Measurements from ENCODE around the gene ZDHHC1.

DNA sequence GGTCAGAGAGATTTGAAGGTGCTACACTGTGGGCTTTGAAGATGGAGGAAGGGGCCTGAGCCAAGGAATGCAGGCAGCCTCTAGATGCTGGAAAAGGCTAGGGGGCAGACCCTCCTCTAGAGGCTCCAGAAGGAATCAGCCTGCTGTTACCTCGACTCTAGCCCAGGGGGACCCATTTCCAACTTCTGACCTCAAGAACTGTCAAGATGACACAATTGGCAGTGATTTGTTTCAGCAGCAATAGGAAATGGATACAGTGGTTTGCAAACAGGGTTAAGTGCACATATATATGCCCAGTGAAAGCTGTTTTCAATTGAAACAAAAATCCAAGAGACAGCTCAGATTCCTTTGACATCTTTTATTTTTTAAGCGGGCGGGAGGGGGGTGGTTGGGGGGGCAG lies 3.7 kb upstream of the ZDHHC1 start:
- TF ChIP-seq KLF9 (CRISPR knock-in tag; IDR thresholded peaks at IDR 0.05; ENCODE audit: low read depth) (no peak), JUND (CRISPR knock-in tag; IDR thresholded peaks at IDR 0.05) (no peak), SNAPC4 (CRISPR knock-in tag; IDR thresholded peaks at IDR 0.05) (no peak), ZNF317 (CRISPR knock-in tag; IDR thresholded peaks at IDR 0.05) (no peak), EP300 (IDR thresholded peaks at IDR 0.05; ENCODE audit: low read depth in 2 of 2, low read length in 2 of 2) (no peak), EP300 (CRISPR knock-in tag; IDR thresholded peaks at IDR 0.05; ENCODE audit: borderline replicate concordance) (no peak), ZNF281 (CRISPR knock-in tag; IDR thresholded peaks at IDR 0.05; ENCODE audit: borderline replicate concordance) (no peak), ZBTB42 (CRISPR knock-in tag; IDR thresholded peaks at IDR 0.05) (no peak), EZH2 (conservative IDR thresholded peaks at IDR 0.05; ENCODE audit: low read depth, low read length) (no peak), ATF2 (CRISPR knock-in tag; IDR thresholded peaks at IDR 0.05) (no peak)
- TF ChIP-seq, protein P1, sequence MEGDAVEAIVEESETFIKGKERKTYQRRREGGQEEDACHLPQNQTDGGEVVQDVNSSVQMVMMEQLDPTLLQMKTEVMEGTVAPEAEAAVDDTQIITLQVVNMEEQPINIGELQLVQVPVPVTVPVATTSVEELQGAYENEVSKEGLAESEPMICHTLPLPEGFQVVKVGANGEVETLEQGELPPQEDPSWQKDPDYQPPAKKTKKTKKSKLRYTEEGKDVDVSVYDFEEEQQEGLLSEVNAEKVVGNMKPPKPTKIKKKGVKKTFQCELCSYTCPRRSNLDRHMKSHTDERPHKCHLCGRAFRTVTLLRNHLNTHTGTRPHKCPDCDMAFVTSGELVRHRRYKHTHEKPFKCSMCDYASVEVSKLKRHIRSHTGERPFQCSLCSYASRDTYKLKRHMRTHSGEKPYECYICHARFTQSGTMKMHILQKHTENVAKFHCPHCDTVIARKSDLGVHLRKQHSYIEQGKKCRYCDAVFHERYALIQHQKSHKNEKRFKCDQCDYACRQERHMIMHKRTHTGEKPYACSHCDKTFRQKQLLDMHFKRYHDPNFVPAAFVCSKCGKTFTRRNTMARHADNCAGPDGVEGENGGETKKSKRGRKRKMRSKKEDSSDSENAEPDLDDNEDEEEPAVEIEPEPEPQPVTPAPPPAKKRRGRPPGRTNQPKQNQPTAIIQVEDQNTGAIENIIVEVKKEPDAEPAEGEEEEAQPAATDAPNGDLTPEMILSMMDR (CRISPR knock-in tag; IDR thresholded peaks at IDR 0.05) = no peak

Measured in HepG2 (cell line).